NCI-H2081 treated with DMSO at 0.1 percent for 48 hours (cell line): ENCODE results near the gene SLC1A2.

Experiments
- DNase-seq: peaks from one replicate; lab custom pipeline; 2025; lab: John Stamatoyannopoulos, UW

Gene SLC1A2

DNA sequence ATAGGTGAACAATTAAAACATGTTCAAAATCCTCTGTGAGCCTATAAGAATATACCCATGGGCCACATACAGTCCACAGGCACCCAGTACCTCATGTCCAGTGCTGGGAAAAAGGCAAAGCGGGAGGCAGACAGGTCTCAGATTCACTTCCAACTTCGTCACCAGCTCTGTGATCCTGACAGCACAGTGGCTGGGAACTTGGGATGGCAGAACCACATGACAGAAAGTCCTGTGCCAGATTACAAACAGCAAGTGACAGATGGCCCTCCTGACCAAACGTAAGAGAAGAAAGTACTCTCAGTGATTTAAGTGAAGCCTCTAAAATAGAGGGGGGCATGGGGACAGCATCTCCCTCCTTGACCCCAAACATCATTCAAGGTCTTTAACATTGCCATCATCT is 5.8 kb downstream of the SLC1A2 start:
- DNase-seq, result no peak

DNA sequence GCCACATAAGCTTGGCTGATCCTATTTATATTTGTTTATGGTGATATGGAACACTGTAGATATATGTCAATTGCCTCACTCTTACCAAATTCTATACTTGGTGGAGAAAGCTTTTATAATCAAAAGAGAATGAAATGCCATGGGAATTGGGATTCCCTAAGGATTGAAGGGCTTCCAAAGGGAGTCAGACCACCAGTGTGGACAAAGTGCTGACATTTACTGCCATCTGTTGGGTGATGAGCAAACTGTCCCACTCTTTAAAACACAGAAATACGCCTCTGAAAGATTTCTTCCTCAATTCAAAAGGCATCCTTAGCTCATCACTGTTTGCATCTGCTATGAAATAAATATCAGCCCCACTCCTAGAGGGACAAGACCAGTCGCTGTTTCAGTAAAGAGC is 7.1 kb downstream of the SLC1A2 start:
- DNase-seq, result no peak

DNA sequence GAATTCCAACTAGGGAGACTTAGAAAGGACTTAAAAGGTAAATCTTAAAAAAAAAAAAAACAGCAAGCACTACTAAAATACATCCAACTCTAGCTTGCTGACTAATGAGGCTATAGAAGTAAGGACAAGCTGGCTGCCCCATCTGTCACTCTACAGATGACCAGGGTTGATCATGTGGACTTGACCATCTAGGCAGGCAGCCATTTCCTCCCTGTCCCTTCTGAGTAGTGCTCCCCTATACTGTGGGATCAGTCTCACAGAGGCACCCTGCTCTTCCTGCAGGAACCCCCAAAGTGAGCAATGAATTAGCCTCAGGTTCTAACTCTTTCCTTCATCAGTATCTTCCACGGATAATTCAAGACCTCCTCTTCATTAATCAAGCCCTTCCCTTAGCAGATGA is 12.3 kb downstream of the SLC1A2 start:
- no peak for DNase-seq

DNA sequence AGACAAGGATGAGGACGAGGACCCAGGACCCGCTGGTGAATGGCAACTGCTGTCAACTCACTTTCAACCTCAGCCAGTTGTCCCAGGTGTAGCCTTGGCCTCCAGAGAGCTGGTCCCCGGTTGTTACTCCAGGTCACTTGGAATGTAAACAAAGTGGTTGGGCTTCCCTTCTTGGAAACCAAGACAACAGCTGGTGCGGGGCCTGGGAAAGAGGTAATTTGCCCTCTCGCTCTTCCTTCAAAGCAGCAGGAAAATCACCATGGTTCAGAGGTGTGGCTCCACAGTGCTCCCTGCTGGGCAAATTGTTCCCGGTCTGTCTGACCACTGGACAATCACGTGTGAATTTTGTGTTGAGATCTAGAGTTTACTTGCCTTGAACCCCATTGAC is 15.0 kb downstream of the SLC1A2 start:
- DNase-seq, result no peak

DNA sequence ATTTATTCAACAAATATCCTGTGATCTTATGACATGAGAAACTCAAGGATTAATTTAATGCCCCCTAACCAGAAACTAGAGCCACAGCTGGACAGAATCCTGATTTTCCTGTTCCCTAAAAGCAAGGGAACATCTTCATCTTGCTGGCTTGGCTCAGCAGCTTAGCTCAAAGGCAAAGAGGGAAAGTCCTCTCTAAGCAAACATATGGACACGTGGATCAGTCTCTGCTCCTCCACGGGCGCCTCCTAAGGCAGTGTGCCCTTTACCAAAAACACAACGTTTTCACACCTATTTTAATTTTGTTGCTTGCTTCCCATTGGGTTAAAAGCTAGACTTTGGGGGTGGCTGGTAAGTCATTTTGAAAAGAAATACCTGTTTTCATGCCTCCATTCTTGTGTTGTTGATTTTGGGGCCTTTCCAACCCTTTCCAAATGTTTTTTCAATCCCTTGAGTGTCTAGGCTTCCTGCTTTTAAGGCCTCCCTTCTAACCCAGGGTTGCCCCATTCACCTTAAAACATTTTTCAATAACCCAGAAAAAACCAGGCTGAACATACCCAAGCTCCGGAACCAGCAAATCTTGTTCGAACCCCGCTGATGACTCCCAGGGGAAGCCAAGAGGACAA is 15.5 kb downstream of the SLC1A2 start:
- no peak for DNase-seq

DNA sequence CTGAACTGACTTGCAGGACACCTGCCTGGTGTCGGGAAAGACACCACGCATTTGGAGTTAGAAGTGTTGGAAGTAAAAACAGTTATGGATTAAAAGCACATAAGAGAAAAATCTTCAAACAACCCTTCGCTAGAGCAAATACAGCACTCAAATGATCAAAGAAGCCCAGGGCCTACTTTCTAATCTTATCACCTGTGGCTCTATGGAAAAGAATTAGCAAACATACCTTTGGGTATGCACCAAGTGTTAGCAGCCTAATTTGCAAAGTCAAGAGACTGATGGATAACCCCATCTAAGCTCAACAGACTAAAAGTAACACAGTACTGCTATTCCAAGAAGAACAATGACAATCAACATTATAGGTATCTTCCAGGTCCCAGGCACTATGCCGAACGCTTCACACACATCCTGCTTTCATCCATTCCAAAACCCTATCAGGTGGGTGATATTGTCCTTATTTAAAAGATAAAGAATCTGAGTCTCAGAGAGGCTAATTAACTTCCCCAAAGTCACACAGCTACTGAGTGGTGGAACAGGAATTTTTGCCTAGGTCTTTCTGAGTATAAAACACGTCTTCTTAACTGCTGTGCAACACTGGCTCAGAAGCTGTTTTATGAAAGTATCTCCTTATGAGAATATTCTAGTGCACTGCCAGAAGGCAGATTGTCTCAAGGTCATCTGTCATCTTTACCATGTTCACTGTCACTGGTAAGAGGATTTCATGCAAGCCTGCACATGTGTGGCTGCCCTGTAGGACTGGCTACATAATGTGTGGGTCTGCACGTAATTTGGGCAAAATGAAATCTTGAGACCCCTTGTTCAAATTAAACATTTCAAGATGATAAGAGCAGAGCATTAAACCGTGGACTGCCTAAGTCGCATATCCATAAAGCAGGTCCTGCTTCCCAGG is 16.4 kb downstream of the SLC1A2 start:
- no peak for DNase-seq

DNA sequence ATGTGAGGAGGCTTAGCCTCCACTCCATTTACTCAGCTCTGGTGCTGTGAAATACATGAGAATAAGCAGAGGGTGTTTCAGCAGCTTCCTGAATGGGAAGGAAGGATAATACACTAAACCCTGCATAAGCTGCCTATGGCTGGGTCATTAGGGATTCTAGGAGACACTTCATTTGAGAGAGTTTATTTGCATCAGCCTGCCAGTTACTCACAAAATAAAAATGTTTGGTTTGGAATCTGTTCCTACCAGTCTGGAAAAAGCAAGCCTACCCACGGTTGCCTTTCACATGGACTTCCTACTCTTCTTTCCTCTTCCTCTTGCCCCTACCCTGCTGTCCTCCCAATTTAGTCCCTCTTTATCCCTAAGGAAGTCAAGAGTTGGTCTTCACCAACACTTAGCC is 20.5 kb downstream of the SLC1A2 start:
- no peak for DNase-seq

DNA sequence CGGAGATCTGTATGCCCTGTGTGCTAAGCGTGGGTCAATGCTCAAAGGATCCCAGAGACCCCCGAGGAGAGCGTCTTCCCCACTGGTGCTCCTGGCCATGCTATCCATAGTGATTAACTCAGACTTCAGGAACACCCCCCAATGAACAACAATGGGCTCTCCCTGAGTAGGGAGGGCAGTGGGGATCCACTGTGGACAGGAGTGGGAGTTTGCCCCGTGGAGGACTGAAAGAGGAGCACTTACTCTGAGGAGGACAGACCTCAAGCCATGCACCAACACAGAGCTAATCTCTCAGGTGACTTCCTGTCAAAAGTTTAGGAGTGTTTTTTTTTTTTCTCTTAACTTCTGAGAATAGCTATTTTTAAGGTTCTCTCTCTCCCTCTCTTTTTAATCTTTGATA is 24.4 kb downstream of the SLC1A2 start:
- DNase-seq, result no peak

DNA sequence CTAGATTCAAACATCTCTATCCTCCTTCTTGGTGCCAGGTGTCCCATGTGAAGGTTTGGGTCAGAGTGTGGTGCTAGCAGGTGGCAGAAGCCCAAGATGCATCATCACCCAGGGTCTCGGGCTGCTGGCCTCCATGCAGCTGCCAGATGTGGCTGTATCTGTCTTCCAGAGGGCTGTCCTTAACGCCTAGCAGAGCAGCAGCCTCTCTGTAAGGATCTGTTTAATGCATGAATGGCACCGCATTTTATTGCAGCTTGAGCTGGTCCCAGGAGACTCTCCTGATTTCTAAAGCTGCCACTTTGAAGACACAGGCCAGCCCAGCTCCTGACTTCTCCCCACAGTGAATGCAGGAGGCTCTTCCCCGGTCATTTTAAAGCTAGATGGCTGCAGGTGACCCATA is 26.3 kb downstream of the SLC1A2 start:
- DNase-seq, result no peak

DNA sequence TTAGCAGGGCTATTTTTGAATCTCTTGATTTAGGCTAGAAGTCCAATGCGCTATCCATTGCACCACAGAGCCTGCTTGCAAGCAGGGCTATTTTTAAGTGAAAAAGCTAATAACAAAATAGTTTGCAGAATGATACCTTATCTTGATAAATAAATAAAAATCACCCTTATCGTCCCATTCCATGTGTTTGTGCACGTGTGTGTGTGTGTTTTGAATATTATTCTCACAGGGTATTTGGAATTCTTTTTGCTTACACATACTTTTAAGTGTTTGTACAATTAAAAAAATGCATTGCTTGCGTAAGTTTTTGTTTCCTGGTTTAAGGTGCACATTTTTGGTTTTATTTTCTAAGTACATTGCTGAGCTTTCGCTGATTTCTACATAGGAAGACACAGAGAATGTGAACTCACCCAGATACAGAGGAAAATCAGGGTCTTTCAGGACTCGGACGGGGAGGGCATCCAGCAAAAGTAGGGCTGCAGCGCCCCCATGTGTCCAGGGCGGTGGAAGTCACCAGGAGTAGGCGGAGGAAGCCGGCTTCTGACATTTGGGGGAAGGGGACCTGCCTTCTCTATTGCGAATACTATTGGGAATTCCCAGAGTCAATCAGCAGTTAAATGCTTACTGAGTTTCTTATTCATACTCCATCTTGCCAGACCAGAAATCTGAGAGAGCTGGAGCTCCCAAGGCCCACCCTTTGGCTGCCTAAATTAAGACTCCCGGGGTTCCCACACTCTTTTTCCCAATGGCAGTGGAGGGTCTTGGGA is 27.3 kb downstream of the SLC1A2 start:
- no peak for DNase-seq

DNA sequence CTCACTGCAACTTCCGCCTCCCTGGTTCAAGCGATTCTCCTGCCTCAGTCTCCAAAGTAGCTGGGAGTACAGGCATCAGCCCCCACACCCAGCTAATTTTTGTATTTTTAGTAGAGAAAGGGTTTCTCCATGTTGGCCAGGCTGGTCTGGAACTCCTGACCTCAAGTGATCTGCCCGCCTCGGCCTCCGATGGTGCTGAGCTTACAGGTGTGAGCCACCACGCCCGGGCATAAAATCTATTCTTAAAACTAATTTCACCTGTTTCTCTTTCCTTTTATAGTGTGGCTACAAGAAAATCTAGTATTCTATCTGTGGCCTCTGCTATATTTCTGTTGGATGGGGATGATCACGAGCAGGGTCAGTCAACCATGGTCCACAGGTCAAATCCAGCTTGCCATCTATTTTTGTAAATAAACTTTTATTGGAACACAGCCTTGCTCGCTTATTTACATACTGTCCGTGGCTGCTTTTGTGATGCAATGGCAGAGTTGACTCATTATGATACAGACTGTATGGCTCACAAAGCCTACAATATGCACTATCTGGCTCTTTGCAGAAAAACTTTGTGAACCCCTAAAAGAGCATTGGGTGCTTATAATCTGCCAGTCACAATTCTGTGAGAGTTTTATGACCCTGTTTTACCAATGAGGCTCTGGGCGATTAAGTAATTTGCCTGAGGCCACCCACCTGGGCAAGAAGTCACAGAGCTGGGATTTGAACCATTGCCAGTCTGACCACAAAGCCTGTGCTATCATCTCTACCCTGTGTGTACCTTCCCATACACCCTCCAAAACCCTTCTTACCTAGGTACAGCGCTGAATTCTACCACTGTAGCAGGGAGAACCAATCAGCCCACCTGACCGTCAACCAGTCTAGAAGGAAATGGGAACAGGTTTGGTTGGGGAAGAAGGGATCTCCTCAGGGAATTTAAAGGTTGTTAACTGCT is 28.3 kb downstream of the SLC1A2 start:
- DNase-seq, result no peak

DNA sequence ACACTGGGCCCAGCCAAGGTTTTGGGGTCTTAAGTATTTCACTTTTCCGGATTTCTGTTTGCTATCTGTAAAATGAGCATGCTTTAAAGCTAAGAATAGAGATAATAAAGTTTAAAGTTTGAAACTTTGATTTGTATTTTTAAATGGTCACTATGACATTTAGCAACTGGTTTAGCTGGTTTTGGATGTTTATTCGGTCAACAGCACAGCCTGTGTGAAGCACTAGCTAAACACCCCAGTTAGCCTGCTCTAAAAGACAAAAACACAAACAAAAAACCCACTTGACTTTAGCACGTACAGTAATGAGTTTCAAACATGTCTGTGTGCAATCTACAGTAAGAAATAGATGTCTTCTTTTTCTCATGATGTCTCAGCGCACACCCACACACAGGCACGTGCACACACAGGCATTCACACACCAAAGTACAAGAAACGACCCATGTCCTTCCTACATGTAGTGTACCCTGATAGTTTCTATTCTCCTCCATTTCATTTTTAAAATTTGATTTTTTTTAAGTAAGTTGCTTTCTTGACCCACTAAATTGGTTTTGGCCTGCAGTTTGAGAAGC is 29.4 kb downstream of the SLC1A2 start:
- DNase-seq, result no peak

DNA sequence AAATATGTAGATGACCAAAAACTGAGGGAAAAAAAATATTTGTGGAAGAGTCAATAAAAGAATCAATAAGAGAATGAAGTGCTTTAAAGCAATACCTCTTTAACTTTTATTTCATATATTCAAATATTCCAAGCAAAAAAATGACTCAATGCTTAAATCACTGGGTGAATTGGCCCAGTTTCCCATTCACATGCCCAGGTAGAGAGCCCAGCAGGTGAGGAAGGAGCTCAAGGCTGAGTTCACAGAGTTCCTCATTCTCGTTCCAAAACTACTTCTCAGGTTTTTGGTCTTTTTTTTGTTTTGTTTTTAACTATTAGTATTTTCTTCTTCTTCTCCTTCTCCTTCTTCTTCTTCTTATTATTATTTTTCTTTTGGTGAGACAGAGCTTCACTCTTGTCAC is 30.2 kb downstream of the SLC1A2 start:
- no peak for DNase-seq

DNA sequence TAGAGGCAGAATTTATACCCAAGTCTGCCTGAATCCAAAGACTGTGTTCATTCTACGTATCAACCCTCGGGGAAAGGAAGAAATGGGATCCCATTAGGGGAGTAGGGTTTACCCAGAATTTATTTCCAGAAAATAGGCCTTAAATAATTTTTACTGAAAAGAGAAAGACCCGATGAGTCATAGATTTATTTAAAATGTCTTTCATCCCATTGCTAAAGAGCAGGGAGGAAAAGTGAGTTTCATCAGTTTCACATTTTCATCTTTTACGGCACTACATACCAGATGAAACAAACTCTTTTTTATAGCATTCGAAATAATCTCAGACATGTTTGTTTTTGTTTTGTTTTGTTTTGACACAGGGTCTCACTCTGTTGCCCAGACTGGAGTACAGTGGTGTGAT is 31.3 kb downstream of the SLC1A2 start:
- no peak for DNase-seq

DNA sequence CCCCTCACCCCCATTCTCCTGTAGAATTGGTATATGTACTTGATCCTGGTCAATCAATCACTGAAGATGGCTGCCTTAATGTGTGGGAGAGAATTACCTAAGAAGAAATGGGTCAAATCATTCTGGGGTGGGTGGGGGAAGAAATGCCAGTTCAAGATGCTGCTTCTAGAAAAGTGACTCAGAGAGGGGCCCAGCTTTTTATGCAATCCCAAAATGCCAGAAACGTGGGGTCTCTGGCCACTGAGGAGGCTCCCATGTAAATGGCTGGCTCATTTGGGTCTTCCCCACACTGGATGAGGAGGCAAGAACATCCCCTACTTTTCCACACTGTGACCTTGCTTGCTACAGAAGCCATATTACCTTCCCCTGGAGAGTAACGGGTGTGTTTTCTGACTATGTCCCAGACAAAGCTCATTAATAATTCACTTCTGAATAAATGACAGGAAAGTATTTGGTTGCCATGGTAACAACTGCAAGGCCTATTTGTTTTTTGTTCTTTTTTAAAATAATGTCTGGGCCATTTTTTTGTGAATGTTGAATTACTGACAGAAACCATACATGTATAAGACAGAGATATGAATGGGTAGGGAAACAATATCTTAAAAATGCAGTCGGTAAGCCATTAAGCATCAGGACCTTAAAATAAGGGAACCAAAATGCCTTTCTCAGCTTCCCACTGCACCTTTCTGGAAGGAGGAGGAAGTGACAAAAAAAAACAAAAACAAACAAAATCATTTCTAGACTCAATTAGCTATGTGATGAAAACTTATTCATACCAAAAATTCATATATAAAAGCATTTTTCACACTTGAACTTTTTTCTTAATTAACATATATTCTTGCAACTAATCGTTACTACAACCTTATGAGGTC is 32.0 kb downstream of the SLC1A2 start:
- no peak for DNase-seq

DNA sequence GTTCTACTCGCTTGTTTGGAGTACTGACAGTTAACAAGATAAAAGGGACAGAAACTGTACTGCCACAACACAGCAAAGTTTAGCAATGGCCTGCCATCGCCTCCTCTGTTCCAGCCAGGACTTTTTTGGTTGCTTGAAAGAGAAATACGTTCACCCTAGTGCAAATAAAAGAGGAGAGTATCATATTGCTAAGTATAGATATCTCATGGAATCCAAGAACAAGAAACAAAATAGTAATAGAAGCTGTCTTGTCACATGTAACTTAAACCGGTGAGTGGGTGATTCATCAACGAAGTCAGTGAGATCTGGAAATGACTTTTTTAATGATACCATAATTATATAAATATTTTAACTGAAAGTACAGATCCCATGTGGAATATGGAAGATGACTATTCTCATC is 35.4 kb downstream of the SLC1A2 start:
- no peak for DNase-seq

DNA sequence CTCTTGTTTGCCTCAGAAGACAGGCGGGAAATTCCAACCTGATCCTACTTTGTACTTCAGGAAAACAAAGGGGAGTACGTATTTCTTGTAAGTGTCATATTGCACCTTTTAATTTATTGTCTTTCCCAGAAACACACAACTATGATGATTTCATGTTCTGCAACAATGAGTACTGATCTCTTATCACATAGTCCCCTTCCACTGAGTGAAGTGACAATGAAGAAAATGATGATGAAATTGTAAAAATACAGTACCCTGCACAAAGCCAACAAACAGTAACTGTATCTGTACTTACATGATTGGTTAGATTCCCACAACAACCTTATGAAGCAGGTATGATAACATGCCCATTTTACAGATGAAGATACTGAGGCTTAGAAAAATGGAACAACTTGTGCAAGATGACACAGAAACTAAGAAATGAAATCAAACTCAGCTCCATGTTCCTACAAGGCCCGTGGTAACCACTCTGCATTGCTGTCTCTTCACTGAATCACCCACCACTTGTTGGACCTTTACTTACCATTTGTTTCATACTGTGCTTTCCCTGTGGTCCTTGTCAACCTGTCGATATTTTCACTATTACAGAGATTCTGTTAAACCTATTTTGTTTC is 37.5 kb downstream of the SLC1A2 start:
- DNase-seq, result no peak

DNA sequence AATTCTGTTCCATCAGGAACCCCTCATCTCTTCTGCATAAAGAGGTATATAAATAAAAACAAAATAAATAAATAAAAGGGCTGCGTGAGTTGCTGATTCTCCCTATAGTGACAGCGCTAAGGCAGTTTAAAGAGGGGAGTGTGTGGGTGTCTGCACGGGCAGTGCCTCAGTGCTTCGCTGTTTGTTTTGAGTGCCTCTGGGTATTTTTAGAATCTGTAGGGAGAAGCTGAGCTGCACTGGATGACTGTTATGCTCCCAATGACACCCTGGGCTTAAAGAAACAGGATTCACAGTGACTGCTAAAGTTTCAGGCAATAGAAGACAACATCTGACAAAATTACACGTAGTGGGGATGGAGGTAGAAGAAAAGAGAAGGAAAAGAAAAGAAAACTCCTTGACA is 38.8 kb downstream of the SLC1A2 start:
- DNase-seq, result no peak

DNA sequence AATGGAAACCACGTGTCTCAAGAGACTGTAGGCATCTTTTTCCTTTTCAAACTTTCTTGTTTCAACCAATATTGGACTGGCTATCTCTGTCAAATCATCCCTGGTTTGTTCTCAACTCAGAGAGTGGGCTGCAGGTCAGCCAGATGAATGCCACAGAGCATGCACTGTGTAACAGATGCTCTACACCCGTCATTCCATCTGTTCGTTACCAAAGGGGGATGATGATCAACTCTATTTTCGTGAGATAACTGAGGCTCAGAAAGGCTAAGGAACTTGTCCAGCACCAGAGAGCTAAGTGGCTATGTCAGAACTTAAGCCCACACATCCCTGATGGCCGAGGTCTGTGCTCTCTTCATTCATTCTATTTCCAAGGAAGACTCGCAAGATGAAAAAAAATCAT is 42.1 kb downstream of the SLC1A2 start:
- DNase-seq, result no peak

DNA sequence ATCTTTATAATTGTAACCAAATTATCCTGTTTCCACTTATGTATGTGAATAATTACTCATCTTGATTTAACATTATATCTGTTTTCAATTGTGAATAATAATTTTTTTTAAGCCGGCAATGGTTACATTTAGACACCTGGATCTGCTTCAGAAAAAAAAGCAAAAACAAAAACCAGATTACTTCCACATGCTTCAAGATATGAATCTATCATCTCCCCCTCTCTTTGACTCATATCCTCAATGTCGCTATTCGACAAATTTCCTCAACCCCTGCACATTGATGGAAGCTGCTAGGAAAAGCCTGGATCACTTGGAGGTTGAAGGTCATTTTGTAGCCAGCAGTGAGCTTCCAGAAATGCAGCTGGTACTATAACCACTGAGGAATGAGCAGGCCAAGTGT is 42.7 kb downstream of the SLC1A2 start:
- DNase-seq, result no peak
